Stimulated activated CD4-positive, alpha-beta T cell treated with anti-CD3 and anti-CD28 coated beads, Interleukin-1b, Interleukin-23, amount 100 ng/mL, for 48 hours (primary cell): ENCODE data around the gene TTLL13.
"Not testable (repeated sequence)": the region's sequence is repeated elsewhere in the genome, so short reads cannot be mapped to it uniquely, and the experiment has no call there.

Source experiments
- DNase-seq: peaks from one replicate; pipeline ENCODE4 v3.0.0-alpha.2; 2020

Gene TTLL13

DNA sequence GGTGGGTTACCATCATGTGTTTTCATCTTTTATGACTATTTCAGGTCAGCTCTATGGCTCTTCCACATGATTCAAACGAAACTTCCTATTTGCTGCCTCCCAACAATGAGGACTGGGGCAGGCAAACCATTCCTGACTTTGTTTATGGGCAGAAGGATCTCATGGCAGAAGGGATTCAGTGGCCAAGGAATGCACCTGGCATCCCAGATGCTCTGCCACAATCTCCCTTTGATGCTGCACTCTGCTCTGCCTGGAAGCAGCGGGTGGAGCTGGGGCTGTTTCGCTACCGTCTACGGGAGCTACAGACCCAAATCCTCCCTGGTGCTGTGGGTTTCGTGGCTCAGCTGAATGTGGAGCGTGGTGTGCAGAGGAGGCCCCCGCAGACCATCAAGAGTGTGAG lies 8.5 kb upstream of the TTLL13 start:
- DNase-seq = no peak

DNA sequence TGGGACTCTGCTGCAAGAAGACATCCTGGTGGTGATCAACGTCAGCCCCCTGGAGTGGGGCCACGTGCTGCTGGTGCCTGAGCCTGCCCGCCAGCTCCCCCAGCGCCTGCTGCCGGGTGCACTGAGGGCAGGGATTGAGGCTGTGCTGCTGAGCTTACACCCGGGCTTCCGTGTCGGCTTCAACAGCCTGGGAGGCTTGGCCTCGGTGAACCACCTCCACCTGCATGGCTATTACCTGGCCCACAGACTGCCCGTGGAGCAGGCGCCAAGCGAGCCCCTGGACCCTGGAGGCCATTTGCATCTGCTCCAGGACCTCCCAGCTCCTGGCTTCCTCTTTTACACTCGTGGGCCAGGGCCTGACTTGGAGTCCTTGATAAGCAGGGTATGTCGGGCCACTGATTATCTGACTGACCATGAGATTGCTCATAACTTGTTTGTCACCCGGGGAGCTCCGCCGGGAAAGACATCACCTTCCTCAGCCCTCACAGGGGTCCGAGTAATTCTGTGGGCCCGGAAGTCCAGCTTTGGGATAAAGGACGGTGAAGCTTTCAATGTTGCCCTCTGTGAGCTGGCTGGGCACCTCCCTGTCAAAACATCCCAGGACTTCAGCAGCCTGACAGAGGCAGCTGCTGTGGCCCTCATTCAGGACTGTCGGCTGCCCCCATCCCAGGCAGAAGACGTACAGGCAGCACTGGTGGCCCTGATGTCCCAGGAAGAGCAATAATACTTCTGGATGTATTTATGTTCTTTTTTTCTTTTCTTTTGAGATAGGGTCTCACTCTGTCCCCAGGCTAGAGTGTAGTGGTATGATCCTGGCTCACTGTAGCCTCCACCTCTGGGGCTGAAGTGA lies 7.8 kb upstream of the TTLL13 start:
- DNase-seq = no peak

DNA sequence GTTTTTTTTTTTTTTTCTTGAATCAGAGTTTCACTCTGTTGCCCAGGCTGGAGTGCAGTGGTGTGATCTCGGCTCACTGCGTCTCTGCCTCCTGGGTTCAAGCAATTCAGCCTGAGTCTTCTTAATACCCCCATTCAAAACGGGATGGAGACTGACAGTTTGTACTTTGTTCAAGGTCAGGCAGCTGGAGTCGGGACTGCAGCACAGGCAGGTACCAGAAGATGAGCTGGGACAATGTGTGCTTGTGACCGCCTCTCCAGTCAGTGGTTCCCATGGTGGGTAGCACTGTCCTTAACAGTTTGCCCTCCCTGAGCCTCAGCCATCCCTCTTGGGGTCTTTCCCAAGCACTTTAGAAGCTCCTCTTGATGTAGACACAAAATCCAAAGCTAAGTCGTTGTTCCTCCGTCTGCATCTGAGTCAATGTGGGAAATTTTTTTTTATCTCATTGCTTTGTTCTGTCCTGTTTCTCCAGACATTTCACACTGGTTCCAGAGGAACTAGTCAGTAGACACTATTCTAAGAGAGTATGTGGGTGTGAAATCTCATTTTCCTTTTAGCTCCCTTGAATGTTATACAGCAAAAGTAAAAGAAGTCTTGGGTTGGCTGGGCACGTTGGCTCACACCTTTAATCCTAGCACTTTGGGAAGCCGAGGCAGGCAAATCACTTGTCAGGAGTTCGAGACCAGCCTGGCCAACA lies 5.3 kb upstream of the TTLL13 start:
- DNase-seq = no peak

DNA sequence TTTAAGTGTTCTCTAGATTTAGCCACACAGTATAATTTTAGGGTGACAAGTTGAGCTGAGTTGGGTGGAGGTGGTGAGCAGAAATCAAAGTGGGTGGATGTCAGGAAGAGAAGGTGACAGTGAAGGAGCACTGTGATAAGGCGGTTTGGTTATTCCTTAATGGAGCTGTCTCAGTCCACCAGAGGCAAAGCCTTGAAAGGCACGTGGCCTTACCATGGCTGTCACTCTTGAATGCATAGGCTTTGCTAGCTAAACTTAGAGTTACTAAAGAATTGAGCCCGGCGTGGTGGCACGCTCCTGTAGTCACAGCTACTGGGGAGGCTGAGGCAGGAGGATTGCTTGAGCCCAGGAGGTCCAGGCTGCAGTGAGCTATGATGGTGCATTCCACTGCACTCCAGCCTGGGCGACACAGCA lies 560 bp upstream of the TTLL13 start:
- no peak for DNase-seq

DNA sequence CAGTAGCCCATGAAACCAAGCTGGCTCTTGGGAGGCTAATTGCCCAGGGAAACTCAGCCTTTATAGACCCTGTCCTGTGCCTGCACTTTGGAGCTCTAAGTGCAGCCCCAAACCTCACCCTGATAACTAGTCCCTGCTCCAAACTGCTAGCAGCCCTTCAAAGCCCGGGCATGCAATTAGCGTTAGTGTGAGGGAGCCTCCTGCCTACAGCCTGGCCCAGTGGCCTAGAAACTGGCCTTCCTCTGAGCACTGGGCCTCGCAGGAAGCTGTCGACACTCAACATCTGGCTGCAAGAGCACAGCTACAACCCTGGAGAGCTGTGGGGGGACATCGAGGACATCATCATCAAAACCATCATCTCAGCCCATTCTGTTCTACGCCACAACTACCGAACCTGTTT lies 8.4 kb downstream of the TTLL13 start:
- no peak for DNase-seq

DNA sequence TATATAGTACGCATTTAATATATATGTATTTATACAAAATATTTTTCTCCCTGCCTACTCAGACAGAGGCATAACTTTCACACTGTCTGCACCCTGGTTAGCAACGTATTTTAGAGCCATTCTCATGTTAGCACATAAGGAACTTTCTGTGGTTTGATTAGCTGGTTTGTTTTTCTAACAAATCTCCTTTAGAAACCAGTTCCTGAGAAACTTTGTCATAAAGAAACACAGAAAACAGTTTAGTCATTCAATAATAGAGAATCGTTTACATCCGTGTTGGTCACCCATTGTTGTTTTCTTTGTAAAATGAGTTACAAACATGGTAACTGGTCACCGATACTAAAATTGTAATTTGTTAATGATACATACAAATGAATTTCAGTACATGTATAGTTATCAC lies 10.2 kb downstream of the TTLL13 start:
- DNase-seq = no peak

DNA sequence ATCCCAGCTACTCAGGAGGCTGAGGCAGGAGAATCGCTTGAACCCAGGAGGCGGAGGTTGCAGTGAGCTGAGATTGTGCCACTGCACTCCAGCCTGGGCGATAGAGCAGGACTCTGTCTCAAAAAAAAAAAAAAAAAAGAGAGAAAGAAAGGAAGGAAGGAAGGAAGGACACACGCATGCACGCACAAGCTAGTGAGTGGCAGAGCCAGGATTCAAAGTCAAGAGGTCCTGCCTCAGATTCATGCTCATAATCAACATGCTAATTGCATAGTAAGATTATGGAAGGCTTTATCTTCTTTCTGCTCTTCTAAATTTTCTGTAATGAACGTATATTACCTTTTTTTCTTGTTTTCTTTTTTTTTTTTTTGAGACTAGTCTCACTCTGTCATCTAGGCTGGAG lies 11.4 kb downstream of the TTLL13 start:
- DNase-seq = not testable (repeated sequence)

DNA sequence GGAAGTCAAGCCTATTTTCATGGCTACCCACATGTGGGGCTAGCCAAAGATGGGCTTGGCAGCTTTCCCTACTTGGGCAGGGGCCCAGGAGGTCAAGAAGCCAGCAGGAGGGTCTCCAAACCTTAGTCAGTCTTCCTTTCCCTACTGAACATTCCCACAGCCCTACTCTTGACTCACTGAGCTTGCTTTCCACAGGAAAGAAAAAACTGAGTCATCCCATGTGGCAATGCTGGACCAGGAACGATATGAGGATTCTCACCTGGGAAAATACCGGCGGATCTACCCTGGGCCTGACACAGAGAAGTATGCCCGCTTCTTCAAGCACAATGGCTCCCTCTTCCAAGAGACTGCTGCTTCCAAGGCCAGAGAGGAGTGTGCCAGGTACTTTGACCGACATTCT lies 12.5 kb downstream of the TTLL13 start:
- DNase-seq = no peak

DNA sequence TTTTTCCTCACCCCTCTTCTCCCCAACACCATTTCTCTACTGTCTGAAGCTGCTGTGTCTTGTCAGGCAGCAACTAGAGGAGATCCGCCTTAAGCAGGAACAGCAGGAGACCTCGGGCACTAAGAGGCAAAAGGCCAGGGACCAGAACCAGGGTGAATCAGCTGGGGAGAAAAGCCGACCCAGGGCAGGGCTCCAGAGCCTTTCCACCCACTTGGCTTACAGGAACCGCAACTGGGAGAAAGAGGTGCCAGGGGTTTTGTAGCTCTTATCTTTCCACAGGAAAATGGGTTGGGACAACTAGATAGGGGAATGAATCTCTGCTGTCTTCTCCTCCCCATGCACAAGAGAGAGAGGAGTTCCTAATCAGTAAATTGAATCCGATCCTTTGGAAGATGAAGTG lies 13.1 kb downstream of the TTLL13 start:
- DNase-seq = no peak

DNA sequence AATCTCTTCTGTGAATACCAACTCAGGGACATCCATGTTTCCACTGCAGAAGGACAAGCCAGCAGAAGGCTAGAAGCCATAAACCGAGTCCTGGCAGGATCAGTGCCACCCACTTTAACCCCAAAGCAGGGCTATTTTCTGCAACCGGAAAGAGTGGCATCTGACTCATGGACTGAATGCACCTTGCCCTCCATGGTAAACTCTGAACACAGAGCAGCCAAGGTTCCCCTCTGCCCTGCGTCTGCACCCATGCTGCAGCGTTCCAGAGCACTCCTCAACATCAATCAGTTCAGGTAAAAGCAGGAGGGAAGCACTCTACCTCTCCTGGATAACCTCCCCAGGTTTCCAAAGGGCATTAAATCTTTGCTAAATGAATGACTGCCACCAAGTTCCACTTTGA lies 15.3 kb downstream of the TTLL13 start:
- peak; percentile 46 for DNase-seq

DNA sequence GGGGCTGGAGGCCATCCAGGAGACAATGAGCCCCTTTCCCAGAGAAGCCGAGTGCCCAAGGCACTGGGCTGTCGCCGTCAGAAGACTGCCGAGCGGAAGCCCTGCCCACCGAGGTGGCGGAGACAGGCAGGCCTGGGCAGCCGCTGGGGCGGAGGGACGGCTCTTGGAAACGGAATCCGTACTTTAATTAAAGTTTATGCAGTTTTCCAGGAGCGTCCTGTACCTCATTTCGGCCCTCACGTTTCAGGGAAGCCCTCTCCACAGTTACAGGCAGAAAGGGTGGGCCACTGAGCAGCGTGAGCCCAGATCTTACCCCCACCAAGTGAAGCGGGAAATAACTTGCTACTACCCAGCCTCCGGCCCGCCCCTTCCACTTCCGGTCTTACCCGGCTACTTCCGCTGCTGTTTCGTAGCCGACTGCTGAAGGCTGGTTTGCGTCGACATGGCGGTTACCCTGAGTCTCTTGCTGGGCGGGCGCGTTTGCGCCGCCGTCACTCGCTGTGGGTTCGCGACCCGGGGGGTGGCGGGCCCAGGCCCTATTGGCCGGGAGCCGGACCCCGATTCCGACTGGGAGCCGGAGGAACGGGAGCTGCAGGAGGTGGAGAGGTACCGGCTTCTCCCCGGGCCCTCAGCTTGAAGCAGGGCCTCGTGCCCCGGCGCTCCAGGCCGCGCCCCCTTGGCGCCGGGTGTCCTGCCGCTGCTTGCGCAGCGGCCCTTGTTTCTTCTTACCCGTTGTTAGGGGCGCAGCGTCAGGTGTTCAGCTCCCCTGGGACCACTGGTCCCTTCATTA lies 16.1 kb downstream of the TTLL13 start, which contains the start of gene NGRN:
TSS of gene NGRN (plus strand) at position 402 of the 790 bp plus-strand sequence. CDS start at position 443, 41 bp downstream.
- peak; percentile 91 for DNase-seq

DNA sequence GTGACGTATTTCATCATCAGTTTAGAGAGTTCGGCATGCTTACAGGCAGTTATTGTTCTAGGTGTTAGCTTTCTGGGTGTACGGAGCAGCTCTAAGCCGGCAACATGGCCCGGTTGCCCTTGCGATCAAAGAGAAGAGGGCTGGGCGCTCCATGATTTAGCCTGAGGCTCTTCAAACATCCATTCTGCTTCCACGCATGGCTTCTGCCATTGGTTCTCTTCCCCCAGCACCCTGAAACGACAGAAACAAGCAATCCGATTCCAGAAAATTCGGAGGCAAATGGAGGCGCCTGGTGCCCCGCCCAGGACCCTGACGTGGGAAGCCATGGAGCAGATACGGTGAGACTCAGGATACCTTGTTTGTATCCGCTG lies 16.7 kb downstream of the TTLL13 start:
- peak; percentile 40 for DNase-seq

DNA sequence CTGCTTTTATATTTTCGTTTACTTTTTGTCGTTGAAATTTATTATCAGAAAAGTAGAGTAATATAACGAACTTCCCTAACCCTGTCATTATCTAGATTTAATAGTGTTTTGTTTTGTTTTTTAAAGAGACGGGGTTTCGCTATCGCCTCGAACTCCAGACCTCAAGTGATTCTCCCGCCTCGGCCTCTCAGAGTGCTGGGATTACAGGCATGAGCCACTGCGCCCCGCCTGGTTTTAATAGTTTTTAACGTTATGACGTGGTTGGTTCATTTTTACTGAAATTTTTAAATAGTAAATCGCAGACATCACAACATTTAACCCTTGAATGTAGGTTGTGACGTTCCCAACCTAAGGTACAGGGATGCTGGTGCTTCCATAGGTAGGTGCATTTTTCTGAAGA lies 17.1 kb downstream of the TTLL13 start:
- peak; percentile 20 for DNase-seq

DNA sequence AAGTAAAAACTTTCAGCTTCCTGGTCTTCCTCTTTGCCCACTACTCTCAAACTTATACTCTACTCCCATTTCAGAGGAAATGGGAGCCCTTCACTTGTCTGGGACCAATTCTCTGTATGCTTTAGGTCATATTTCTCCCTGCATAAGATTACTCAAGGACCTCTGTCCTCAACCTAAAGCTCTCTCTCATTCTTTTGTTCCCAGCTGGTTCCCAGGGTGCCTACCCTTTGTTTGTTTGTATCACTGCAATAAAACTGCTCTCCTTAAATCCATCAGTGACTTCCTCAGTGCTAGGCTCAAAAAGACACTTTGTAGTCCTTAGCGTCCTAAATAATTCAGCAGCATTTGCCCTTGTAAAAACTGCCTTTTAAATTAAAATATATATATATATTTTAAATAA lies 19.1 kb downstream of the TTLL13 start:
- DNase-seq = no peak

DNA sequence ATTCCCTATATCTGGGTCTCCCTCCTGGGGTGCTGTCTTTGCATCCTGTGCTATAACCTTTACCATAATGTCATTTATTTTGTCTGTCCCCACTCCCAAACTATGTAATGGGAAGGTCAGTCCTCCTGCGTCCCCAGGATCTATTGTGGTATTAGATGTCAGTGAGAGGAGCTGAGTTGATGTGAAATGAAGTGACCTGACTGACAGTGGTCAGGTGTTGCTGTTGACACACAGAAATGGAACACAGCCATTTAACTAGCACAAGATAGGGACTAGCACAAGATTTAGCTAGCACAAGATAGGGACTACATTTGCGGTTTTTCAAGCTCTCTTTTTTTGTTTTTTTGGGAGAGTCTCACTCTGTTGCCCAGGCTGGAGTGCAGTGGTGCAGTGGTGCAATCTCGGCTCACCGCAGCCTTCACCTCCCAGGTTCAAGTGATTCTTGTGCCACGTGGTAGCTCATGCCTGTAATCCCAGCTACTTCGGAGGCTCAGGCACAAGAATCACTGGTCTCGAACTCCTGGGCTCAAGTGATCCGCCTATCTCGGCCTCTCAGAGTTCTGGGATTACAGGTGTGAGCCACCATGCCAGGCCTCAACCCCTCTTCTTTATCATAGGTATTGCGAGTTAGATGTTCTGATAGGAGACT lies 21.3 kb downstream of the TTLL13 start:
- DNase-seq = no peak

DNA sequence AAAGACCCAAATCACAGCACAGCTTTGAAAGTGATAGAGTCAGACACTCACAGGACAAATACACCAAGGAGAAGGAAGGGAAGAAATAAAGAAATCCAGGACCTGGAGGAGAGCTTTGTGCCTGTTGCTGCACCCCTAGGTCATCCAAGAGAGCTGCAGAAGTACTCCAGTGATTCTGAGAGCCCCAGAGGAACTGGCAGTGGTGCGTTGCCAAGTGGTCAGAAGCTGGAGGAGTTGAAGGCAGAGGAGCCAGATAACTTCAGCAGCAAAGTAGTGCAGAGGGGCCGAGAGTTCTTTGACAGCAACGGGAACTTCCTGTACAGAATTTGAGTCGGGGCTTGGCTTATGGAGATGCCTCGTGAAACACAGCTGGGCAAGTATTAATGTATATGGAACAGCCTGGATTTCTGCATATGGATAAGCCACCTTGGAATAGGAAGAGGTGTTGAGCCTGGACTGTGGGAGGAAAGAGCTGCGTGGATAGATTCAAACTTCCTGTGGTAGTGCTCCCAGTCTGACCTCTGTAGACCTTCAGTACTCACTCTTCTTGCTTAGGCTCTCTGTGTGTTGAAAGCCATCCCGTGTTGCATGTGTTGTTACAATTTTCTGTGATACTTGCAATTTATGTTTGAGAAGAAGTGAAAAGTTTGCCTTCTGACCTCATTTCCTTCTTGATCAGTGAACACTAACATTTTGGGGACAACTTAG lies 22.3 kb downstream of the TTLL13 start:
- no peak for DNase-seq

DNA sequence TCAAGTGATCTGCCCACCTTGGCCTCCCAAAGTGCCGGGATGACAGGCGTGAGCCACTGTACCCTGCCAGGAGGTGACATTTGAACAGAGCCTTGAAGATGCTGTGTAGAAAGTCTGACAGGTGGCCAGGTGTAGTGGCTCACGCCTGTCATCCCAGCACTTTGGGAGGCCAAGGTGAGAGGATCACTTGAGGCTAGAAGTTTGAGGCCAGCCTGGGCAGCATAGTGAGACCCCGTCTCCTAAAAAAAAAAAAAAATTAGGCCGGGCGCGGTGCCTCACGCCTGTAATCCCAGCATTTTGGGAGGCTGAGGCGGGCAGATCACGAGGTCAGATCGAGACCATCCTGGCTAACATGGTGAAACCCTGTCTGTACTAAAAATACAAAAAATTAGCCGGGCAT lies 29.1 kb downstream of the TTLL13 start:
- DNase-seq = not testable (repeated sequence)

DNA sequence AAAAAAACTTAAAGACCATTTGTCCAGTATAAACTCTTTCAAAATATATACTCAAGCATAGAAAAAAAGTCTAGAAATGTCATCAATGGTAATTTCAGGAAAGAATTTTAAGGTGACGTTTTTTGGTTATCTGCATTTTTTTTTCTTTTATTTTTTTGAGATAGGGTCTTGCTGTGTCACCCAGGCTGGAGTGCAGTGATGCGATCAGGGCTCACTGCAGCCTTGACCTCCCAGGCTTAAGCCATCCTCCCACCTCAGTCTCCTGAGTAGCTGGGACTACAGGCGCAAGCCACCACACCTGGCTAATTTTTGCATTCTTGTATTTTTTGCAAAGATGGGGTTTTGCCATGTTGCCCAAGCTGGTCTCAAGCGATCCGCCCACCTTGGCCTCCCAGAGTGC lies 31.4 kb downstream of the TTLL13 start:
- DNase-seq = not testable (repeated sequence)

DNA sequence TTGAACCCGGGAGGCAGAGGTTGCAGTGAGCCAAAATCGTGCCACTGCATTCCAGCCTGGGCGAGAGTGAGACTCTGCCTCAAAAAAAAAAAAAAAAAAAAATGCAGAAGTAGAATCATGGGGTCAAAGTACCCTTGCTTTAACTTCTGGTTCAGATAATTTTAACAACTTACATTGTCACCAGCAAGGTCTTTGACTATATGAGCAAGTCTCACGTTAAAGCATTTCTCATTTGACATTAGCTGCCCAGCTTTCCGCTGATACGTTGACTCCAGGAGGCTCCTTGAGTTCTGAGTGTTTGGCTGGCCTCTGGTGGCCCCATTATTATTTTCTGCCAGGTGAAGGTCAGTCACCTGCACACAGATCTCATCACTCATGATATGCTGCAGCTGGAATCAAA lies 32.3 kb downstream of the TTLL13 start:
- not testable (repeated sequence) for DNase-seq

DNA sequence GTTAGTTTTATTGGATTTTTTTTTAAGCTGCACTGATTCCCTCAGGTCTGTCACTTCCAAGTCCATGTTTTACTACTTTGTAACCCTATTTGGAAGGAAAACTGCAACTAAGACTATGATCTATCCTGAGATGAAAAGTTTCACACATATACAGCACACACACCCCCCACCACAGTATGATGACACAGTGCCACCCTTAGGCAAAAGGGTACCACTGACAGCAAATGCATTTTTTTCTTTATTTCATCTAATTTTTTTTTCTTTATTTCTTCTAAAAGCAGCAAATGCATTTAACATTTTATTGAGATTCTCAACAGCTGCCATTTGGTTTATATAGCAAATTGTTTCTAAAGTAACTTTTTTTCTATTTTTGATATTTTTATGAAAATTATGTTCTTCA lies 37.3 kb downstream of the TTLL13 start:
- DNase-seq = peak; percentile 21

DNA sequence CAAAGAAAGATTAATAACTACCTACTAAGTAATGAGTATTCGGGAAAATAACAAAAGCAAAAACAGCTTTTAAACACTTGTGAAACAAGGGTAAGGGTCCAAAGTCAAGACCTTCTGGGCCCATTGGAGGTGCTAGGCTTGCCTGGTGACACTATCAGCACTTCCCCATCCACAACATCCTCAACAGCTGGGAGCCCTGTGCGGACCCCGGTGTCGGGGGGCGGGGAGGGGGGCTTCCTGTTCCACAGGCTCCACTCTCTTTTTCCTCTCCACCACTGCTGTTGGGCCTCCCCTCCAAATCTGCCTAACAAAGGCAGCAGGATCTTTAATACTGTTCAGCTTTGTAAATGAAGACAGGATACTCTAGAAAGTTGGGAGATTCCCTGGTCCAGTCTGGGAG lies 37.7 kb downstream of the TTLL13 start:
- no peak for DNase-seq

DNA sequence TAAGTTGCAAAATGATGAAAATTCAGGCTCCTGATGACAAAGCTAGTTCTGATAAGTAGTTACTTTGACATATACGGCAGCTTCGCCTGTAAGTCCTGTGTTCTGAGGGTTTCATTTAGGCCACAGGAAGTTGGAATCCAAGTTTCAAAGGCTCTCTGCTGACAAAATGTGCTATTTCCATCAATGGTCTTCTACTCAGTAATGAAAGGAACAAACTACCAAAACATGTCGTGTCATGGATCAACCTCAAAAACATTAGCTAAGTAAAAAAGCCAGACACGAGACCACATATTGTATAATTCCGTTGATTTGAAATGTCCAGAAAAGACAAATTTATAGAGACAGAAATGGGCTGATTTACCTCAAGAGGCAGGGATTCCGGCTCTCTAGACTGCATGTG lies 38.6 kb downstream of the TTLL13 start:
- no peak for DNase-seq
